B cell (primary cell): Measurements from ENCODE around the gene UPF3B. TPM values are rescaled to one million over a fixed set of nuclear protein-coding genes. Genes with fewer than 3 reads are reported as not detected.
"Not testable (repeated sequence)": the region's sequence is repeated elsewhere in the genome, so short reads cannot be mapped to it uniquely, and the experiment has no call there.

Experiments
- ATAC-seq: fragments of 200-7000 bp; cut with Tn5 transposase; one replicate; pipeline ENCODE4 v1.10.0; 2021; ENCODE audit warnings: low read depth, mild to moderate bottlenecking, moderate number of reproducible peaks, moderate library complexity
- CTCF ChIA-PET: fragments of 350-600 bp; sonication (Branson Sonifier 250); formaldehyde crosslinking; loops from one replicate; lab custom pipeline; 2021; ENCODE audit warnings: antibody characterized with exemption, inconsistent platforms; lab: Charles Lee
- POLR2A ChIA-PET: fragments of 350-600 bp; sonication (Branson Sonifier 250); formaldehyde crosslinking; loops from one replicate; lab custom pipeline; 2021; ENCODE audit warnings: antibody characterized with exemption; lab: Charles Lee
- DNase-seq: peaks from one replicate; pipeline ENCODE4 v3.0.0; 2013
- H2AFZ ChIP-seq: 2 replicates; pipeline ENCODE4 v1.6.1; 2012; ENCODE audit warnings: mild to moderate bottlenecking, low read depth, low read length; ENCODE audit not compliant: insufficient read depth, poor library complexity, severe bottlenecking
- H3K27ac ChIP-seq, 2 donors: 1 replicate in 1 of 2; 2 replicates in 1 of 2; pipeline ENCODE4 v1.5.1; 2012 to 2013; ENCODE audit warnings: low read length in 2 of 2, mild to moderate bottlenecking in 2 of 2, moderate library complexity in 1 of 2
- H3K27me3 ChIP-seq, 4 experiments: fragments of 200-600 bp in 1 of 4; sonication (generic) in 1 of 4; replicated peaks in 1 of 4; 1 replicate in 2 of 4; 2 replicates in 2 of 4; pipeline versions ENCODE4 v1.6.1 to v1.7.0; 2013 to 2016; ENCODE audit warnings: low read length in 3 of 4, mild to moderate bottlenecking in 2 of 4, mixed read lengths in 1 of 4, moderate library complexity in 1 of 4; ENCODE audit not compliant: insufficient read depth in 4 of 4, control insufficient read depth in 3 of 4; ENCODE audit errors: control extremely low read depth in 1 of 4
- H3K36me3 ChIP-seq, 2 experiments: replicated peaks in 1 of 2; 1 replicate in 1 of 2; 2 replicates in 1 of 2; pipeline versions ENCODE4 v1.6.1 to v1.7.1; 2013; ENCODE audit warnings: low read length in 1 of 2; ENCODE audit not compliant: insufficient read depth in 2 of 2, control insufficient read depth in 1 of 2; ENCODE audit errors: control extremely low read depth in 1 of 2, extremely low read depth in 1 of 2
- H3K4me1 ChIP-seq, 2 donors: fragments of 200-600 bp in 1 of 2; sonication (generic) in 1 of 2; 1 replicate in 1 of 2; 2 replicates in 1 of 2; pipeline versions ENCODE4 v1.5.1 to v1.6.1; 2013 to 2017; ENCODE audit warnings: low read length in 2 of 2; ENCODE audit not compliant: control insufficient read depth in 2 of 2, insufficient read depth in 2 of 2
- H3K4me2 ChIP-seq: replicated peaks from 2 replicates; pipeline ENCODE3; 2012; ENCODE audit warnings: mild to moderate bottlenecking, low read depth, low read length; ENCODE audit not compliant: poor library complexity, severe bottlenecking
- H3K4me3 ChIP-seq, 5 experiments: fragments of 200-600 bp in 1 of 5; sonication (generic) in 1 of 5; 1 replicate in 3 of 5; 2 replicates in 2 of 5; pipeline versions ENCODE4 v1.5.1 to v1.7.0; 2011 to 2016; ENCODE audit warnings: low read length in 4 of 5, mild to moderate bottlenecking in 4 of 5, low read depth in 2 of 5, control low read depth in 1 of 5, moderate library complexity in 1 of 5; ENCODE audit not compliant: insufficient read depth in 1 of 5; ENCODE audit errors: control extremely low read depth in 1 of 5, extremely low read depth in 1 of 5
- H3K79me2 ChIP-seq: fragments of 200-600 bp; sonication (generic); one replicate; pipeline ENCODE4 v1.6.0; 2016; ENCODE audit warnings: low read length; ENCODE audit not compliant: control insufficient read depth, insufficient read depth
- H3K9ac ChIP-seq: fragments of 200-600 bp; sonication (generic); 2 replicates; pipeline ENCODE4 v1.6.1; 2017; ENCODE audit warnings: mild to moderate bottlenecking, low read length, moderate library complexity
- H3K9me3 ChIP-seq, 3 donors: one replicate each; pipeline versions ENCODE4 v1.6.1 to v1.7.1; 2013; ENCODE audit warnings: low read length in 2 of 3; ENCODE audit not compliant: control insufficient read depth in 2 of 3, insufficient read depth in 1 of 3; ENCODE audit errors: control extremely low read depth in 1 of 3
- H4K20me1 ChIP-seq: 2 replicates; pipeline ENCODE4 v1.6.0; 2012; ENCODE audit warnings: mild to moderate bottlenecking, low read length; ENCODE audit not compliant: insufficient read depth, control insufficient read depth, poor library complexity, severe bottlenecking
- H3K27ac Mint-ChIP-seq: one replicate; pipeline ENCODE4 v1.8.0; 2021; ENCODE audit warnings: mixed read lengths
- H3K27me3 Mint-ChIP-seq: one replicate; pipeline ENCODE4 v1.8.0; 2021; ENCODE audit warnings: mixed read lengths
- H3K4me1 Mint-ChIP-seq: one replicate; pipeline ENCODE4 v1.8.0; 2021; ENCODE audit warnings: mixed read lengths
- H3K4me3 Mint-ChIP-seq: one replicate; pipeline ENCODE4 v1.8.0; 2021; ENCODE audit warnings: mixed read lengths
- H3K9me3 Mint-ChIP-seq: one replicate; pipeline ENCODE4 v1.8.0; 2022; ENCODE audit warnings: mixed read lengths; ENCODE audit not compliant: insufficient read depth
- EZH2 ChIP-seq: IDR thresholded peaks from 2 replicates; pipeline ENCODE4 v1.6.1; 2012; ENCODE audit warnings: borderline replicate concordance, low read depth, mild to moderate bottlenecking, moderate library complexity, low read length; ENCODE audit not compliant: insufficient read depth, poor library complexity, severe bottlenecking
- WGBS: methylation state at CpG from one replicate; pipeline ENCODE4 v1.1.5; 2013; ENCODE audit warnings: missing lambda C conversion rate; ENCODE audit not compliant: insufficient coverage; 5-methylcytosine and 5-hydroxymethylcytosine counted together
- intact Hi-C: fragments of 100-400 bp; cut with micrococcal nuclease; formaldehyde crosslinking; loops from one replicate; pipeline ENCODE4 v1.10.0; 2022
- polyA plus RNA-seq: library from polyadenylated mRNA; depleted of rRNA; stranded (reverse); fragments of >200 nt; gene quantifications from 2 replicates; pipeline ENCODE4 v1.2.3, GENCODE V29; 2012
- total RNA-seq, 2 donors: library from RNA; stranded (reverse); fragments of 120-200 nt in 1 of 2; gene quantifications; 1 replicate in 1 of 2; 2 replicates in 1 of 2; pipeline versions ENCODE4 v1.2.3 to v1.2.4, GENCODE V29; 2013 to 2022
- TF ChIP-seq, protein P1 (sequence below): fragments of 200-600 bp; IDR thresholded peaks from one replicate; pipeline ENCODE4 v1.8.0; 2022; ENCODE audit warnings: antibody characterized with exemption, mild to moderate bottlenecking

The UPF3B gene
- total and polyA plus RNA-seq, 2 donors (not counting 1 experiment from before 2014, with no cell fraction given), result 3.6 to 22.1 TPM

- intact Hi-C loops, result no loop called here
- no peak overlapping the region for H3K9ac ChIP-seq
- H3K27ac ChIP-seq, result no peak overlapping the region
- H3K9me3 Mint-ChIP-seq, result no peaks in the 10 kb centered on the region
- TF ChIP-seq EZH2, result no peak
- TF ChIP-seq, protein P1, sequence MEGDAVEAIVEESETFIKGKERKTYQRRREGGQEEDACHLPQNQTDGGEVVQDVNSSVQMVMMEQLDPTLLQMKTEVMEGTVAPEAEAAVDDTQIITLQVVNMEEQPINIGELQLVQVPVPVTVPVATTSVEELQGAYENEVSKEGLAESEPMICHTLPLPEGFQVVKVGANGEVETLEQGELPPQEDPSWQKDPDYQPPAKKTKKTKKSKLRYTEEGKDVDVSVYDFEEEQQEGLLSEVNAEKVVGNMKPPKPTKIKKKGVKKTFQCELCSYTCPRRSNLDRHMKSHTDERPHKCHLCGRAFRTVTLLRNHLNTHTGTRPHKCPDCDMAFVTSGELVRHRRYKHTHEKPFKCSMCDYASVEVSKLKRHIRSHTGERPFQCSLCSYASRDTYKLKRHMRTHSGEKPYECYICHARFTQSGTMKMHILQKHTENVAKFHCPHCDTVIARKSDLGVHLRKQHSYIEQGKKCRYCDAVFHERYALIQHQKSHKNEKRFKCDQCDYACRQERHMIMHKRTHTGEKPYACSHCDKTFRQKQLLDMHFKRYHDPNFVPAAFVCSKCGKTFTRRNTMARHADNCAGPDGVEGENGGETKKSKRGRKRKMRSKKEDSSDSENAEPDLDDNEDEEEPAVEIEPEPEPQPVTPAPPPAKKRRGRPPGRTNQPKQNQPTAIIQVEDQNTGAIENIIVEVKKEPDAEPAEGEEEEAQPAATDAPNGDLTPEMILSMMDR, result no peak
- ATAC-seq (no peak), DNase-seq (no peak)
- no peaks in the 10 kb centered on the region for H3K9me3 ChIP-seq
- CTCF ChIA-PET, result no interaction called here
- H3K27me3 Mint-ChIP-seq, result no peaks in the 10 kb centered on the region
- H3K27ac Mint-ChIP-seq, result no peak overlapping the region
- no CpG with 5 or more reads among the region's 3 CpGs for WGBS
- peaks cover under 1 to 2% of the 10 kb centered on the region in 2 donors for H3K4me1 ChIP-seq
- H3K36me3 ChIP-seq, result no peaks in the 10 kb centered on the region
- POLR2A ChIA-PET, result no interaction called here
- H3K4me1 Mint-ChIP-seq, result no peaks in the 10 kb centered on the region
- no peak overlapping the region for H3K4me3 Mint-ChIP-seq
- H3K4me2 ChIP-seq, result no peak overlapping the region
- no peaks in the 10 kb centered on the region for H3K27me3 ChIP-seq
- no peaks in the 10 kb centered on the region for H3K79me2 ChIP-seq
- no peak overlapping the region for H2AFZ ChIP-seq
- H3K4me3 ChIP-seq, result no peak overlapping the region
- H4K20me1 ChIP-seq, result no peaks in the 10 kb centered on the region
Observed at GRCh38 chrX:119816300-119816699, 36.5 kb downstream of the UPF3B start.

- no peak for DNase-seq
- intact Hi-C loops, result no loop called here
- Mint-ChIP-seq H3K27me3 (no peaks in the 10 kb centered on the region), H3K9me3 (no peaks in the 10 kb centered on the region), H3K27ac (no peak overlapping the region), H3K4me1 (no peaks in the 10 kb centered on the region), H3K4me3 (no peak overlapping the region)
- Histone ChIP-seq H4K20me1 (no peaks in the 10 kb centered on the region), H3K4me3 (no peak overlapping the region), H3K9ac (no peak overlapping the region), H3K4me2 (no peak overlapping the region), H3K4me1 (no peaks in the 10 kb centered on the region), H3K27ac (no peak overlapping the region), H2AFZ (no peak overlapping the region), H3K27me3 (no peaks in the 10 kb centered on the region), H3K9me3 (no peaks in the 10 kb centered on the region), H3K79me2 (no peaks in the 10 kb centered on the region), H3K36me3 (no peaks in the 10 kb centered on the region)
- no peak for ATAC-seq
- WGBS, result no CpG with 5 or more reads among the region's 1 CpG
- POLR2A ChIA-PET, result no interaction called here
- TF ChIP-seq, protein P1, result no peak
- TF ChIP-seq EZH2, result no peak
- CTCF ChIA-PET, result no interaction called here
Observed at GRCh38 chrX:119809185-119809666, 43.5 kb downstream of the UPF3B start.

GRCh38 chrX:119808461-119808860, 44.3 kb downstream of the UPF3B start:
- H3K4me3 Mint-ChIP-seq, H3K4me2 ChIP-seq, intact Hi-C loops, H3K9me3 Mint-ChIP-seq, H3K4me1 ChIP-seq, H3K4me1 Mint-ChIP-seq, H3K27me3 Mint-ChIP-seq, H3K4me3 ChIP-seq, H3K27ac Mint-ChIP-seq, H2AFZ ChIP-seq, H3K36me3 ChIP-seq, H3K9ac ChIP-seq, H3K9me3 ChIP-seq, DNase-seq, H3K27ac ChIP-seq, ATAC-seq, H3K79me2 ChIP-seq, CTCF ChIA-PET, POLR2A ChIA-PET, H3K27me3 ChIP-seq, H4K20me1 ChIP-seq: not testable (repeated sequence)
- WGBS, result no CpG with 5 or more reads among the region's 4 CpGs
